Measurements from ENCODE around the gene ANKMY1. TPM values are rescaled to one million over a fixed set of nuclear protein-coding genes. Genes with fewer than 3 reads are reported as not detected.

ANKMY1 gene
- total and polyA plus RNA-seq, 2 experiments from 2014 or later = 2.3 to 8.9 TPM

DNA sequence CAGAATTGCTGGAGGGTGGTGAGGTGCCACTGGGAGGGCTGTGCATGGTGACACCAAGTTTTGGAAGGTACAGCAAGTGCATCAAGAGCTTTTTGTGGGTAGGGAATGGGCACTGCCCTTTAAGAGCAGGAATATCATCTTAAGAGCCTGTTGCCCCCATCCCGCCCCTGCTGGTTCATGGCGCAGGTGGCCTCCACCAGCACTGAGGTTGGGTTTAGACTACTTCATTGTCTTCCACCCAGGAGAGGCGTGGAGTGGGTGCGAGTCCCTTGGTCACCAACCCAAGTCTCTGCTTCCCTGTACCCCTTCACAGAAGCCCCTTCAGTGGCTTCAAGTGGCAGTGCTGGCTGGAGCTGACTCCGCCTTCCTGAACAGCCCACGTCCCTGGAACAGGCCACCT is 18.2 kb upstream of the ANKMY1 start:
- Mint-ChIP-seq H3K4me3 (no peak overlapping the region), H3K9me3 (no peaks in the 10 kb centered on the region), H3K27ac (no peak overlapping the region), H3K27me3 (ENCODE audit: insufficient read depth, low read depth, poor library complexity) (peaks cover 18% of the 10 kb centered on the region), H3K4me1 (peaks cover 10% of the 10 kb centered on the region), H3K36me3 (ENCODE audit: low read depth) (no peaks in the 10 kb centered on the region)
- H3K4me2 ChIP-seq = no peak overlapping the region
- H4K20me1 ChIP-seq (replicated peaks; ENCODE audit: insufficient read depth) = peaks cover 12% of the 10 kb centered on the region
- H3F3A ChIP-seq (replicated peaks; ENCODE audit: low read depth) = 0 out of 2 replicates have a peak, but pooled peaks cover 2% of the 10 kb centered on the region
- peaks cover 4% of the 10 kb centered on the region; the same call in 1 of the 2 replicates for H3K79me2 ChIP-seq (replicated peaks; ENCODE audit: insufficient read depth)
- H3K27ac ChIP-seq (ENCODE audit: low read depth) = no peak overlapping the region
- no peak for DNase-seq (ENCODE audit: low spot score)
- H3K9me2 ChIP-seq (ENCODE audit: insufficient read depth) = no peaks in the 10 kb centered on the region
- H3K27me3 ChIP-seq (ENCODE audit: insufficient read depth) = no peaks in the 10 kb centered on the region
- TF ChIP-seq POLR2AphosphoS5 (IDR thresholded peaks at IDR 0.05; ENCODE audit: low read depth) (no peak), EZH2phosphoT487 (IDR thresholded peaks at IDR 0.05; ENCODE audit: unreplicated experiment) (no peak), CREB1 (CRISPR knock-in tag; IDR thresholded peaks at IDR 0.05; ENCODE audit: low read depth) (no peak), JUNB (IDR thresholded peaks at IDR 0.05; ENCODE audit: unreplicated experiment) (no peak), ZNF331 (CRISPR knock-in tag; IDR thresholded peaks at IDR 0.05; ENCODE audit: low read depth) (no peak), EZH2 (IDR thresholded peaks at IDR 0.05; ENCODE audit: low read depth, unreplicated experiment) (no peak), NANOG (IDR thresholded peaks at IDR 0.05; ENCODE audit: borderline replicate concordance) (no peak), STAT1 (IDR thresholded peaks at IDR 0.05; ENCODE audit: unreplicated experiment) (no peak), ZNF114 (CRISPR knock-in tag; IDR thresholded peaks at IDR 0.05) (no peak)
- TF ChIP-seq, protein P1, sequence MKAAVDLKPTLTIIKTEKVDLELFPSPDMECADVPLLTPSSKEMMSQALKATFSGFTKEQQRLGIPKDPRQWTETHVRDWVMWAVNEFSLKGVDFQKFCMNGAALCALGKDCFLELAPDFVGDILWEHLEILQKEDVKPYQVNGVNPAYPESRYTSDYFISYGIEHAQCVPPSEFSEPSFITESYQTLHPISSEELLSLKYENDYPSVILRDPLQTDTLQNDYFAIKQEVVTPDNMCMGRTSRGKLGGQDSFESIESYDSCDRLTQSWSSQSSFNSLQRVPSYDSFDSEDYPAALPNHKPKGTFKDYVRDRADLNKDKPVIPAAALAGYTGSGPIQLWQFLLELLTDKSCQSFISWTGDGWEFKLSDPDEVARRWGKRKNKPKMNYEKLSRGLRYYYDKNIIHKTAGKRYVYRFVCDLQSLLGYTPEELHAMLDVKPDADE (IDR thresholded peaks at IDR 0.05) = no peak
- TF ChIP-seq, protein P2, sequence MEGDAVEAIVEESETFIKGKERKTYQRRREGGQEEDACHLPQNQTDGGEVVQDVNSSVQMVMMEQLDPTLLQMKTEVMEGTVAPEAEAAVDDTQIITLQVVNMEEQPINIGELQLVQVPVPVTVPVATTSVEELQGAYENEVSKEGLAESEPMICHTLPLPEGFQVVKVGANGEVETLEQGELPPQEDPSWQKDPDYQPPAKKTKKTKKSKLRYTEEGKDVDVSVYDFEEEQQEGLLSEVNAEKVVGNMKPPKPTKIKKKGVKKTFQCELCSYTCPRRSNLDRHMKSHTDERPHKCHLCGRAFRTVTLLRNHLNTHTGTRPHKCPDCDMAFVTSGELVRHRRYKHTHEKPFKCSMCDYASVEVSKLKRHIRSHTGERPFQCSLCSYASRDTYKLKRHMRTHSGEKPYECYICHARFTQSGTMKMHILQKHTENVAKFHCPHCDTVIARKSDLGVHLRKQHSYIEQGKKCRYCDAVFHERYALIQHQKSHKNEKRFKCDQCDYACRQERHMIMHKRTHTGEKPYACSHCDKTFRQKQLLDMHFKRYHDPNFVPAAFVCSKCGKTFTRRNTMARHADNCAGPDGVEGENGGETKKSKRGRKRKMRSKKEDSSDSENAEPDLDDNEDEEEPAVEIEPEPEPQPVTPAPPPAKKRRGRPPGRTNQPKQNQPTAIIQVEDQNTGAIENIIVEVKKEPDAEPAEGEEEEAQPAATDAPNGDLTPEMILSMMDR (conservative IDR thresholded peaks at IDR 0.05; ENCODE audit: low read depth in 2 of 2) = no peak
- TF ChIP-seq, protein P3, sequence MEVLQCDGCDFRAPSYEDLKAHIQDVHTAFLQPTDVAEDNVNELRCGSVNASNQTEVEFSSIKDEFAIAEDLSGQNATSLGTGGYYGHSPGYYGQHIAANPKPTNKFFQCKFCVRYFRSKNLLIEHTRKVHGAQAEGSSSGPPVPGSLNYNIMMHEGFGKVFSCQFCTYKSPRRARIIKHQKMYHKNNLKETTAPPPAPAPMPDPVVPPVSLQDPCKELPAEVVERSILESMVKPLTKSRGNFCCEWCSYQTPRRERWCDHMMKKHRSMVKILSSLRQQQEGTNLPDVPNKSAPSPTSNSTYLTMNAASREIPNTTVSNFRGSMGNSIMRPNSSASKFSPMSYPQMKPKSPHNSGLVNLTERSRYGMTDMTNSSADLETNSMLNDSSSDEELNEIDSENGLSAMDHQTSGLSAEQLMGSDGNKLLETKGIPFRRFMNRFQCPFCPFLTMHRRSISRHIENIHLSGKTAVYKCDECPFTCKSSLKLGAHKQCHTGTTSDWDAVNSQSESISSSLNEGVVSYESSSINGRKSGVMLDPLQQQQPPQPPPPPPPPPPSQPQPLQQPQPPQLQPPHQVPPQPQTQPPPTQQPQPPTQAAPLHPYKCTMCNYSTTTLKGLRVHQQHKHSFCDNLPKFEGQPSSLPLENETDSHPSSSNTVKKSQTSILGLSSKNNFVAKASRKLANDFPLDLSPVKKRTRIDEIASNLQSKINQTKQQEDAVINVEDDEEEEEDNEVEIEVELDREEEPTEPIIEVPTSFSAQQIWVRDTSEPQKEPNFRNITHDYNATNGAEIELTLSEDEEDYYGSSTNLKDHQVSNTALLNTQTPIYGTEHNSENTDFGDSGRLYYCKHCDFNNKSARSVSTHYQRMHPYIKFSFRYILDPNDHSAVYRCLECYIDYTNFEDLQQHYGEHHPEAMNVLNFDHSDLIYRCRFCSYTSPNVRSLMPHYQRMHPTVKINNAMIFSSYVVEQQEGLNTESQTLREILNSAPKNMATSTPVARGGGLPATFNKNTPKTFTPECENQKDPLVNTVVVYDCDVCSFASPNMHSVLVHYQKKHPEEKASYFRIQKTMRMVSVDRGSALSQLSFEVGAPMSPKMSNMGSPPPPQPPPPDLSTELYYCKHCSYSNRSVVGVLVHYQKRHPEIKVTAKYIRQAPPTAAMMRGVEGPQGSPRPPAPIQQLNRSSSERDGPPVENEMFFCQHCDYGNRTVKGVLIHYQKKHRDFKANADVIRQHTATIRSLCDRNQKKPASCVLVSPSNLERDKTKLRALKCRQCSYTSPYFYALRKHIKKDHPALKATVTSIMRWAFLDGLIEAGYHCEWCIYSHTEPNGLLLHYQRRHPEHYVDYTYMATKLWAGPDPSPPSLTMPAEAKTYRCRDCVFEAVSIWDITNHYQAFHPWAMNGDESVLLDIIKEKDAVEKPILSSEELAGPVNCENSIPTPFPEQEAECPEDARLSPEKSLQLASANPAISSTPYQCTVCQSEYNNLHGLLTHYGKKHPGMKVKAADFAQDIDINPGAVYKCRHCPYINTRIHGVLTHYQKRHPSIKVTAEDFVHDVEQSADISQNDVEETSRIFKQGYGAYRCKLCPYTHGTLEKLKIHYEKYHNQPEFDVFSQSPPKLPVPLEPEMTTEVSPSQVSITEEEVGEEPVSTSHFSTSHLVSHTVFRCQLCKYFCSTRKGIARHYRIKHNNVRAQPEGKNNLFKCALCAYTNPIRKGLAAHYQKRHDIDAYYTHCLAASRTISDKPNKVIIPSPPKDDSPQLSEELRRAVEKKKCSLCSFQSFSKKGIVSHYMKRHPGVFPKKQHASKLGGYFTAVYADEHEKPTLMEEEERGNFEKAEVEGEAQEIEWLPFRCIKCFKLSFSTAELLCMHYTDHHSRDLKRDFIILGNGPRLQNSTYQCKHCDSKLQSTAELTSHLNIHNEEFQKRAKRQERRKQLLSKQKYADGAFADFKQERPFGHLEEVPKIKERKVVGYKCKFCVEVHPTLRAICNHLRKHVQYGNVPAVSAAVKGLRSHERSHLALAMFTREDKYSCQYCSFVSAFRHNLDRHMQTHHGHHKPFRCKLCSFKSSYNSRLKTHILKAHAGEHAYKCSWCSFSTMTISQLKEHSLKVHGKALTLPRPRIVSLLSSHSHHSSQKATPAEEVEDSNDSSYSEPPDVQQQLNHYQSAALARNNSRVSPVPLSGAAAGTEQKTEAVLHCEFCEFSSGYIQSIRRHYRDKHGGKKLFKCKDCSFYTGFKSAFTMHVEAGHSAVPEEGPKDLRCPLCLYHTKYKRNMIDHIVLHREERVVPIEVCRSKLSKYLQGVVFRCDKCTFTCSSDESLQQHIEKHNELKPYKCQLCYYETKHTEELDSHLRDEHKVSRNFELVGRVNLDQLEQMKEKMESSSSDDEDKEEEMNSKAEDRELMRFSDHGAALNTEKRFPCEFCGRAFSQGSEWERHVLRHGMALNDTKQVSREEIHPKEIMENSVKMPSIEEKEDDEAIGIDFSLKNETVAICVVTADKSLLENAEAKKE (CRISPR knock-in tag; IDR thresholded peaks at IDR 0.05) = no peak
- TF ChIP-seq, protein P4, sequence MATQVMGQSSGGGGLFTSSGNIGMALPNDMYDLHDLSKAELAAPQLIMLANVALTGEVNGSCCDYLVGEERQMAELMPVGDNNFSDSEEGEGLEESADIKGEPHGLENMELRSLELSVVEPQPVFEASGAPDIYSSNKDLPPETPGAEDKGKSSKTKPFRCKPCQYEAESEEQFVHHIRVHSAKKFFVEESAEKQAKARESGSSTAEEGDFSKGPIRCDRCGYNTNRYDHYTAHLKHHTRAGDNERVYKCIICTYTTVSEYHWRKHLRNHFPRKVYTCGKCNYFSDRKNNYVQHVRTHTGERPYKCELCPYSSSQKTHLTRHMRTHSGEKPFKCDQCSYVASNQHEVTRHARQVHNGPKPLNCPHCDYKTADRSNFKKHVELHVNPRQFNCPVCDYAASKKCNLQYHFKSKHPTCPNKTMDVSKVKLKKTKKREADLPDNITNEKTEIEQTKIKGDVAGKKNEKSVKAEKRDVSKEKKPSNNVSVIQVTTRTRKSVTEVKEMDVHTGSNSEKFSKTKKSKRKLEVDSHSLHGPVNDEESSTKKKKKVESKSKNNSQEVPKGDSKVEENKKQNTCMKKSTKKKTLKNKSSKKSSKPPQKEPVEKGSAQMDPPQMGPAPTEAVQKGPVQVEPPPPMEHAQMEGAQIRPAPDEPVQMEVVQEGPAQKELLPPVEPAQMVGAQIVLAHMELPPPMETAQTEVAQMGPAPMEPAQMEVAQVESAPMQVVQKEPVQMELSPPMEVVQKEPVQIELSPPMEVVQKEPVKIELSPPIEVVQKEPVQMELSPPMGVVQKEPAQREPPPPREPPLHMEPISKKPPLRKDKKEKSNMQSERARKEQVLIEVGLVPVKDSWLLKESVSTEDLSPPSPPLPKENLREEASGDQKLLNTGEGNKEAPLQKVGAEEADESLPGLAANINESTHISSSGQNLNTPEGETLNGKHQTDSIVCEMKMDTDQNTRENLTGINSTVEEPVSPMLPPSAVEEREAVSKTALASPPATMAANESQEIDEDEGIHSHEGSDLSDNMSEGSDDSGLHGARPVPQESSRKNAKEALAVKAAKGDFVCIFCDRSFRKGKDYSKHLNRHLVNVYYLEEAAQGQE (IDR thresholded peaks at IDR 0.05; ENCODE audit: unreplicated experiment) = no peak
- H3K4me3 ChIP-seq = no peak overlapping the region
- H3K36me3 ChIP-seq (ENCODE audit: insufficient read depth) = no peaks in the 10 kb centered on the region
- ATAC-seq = no peak
- no peak overlapping the region for H2AFZ ChIP-seq
- no peaks in the 10 kb centered on the region for H3K4me1 ChIP-seq (ENCODE audit: insufficient read depth)
